Lower leg skin (tissue), 3 donors: Measurements from ENCODE around the gene TSPAN10.

ENCODE experiments used
- CTCF ChIP-seq, 3 donors: fragments of 450-650 bp; IDR thresholded peaks; one replicate each; pipeline ENCODE4 v1.5.1; 2016; ENCODE audit warnings: antibody characterized with exemption in 3 of 3, mild to moderate bottlenecking in 3 of 3, moderate library complexity in 2 of 3
- POLR2A ChIP-seq, 2 donors: fragments of 450-650 bp; IDR thresholded peaks; one replicate each; pipeline ENCODE4 v1.6.1; 2016 to 2017; ENCODE audit warnings: antibody characterized with exemption in 2 of 2, mild to moderate bottlenecking in 1 of 2, moderate library complexity in 1 of 2

- TF ChIP-seq POLR2A (IDR thresholded peaks at IDR 0.05) = no peak
- no peak for TF ChIP-seq CTCF (IDR thresholded peaks at IDR 0.05)
Measured at GRCh38 chr17:81655378-81656117, 18.6 kb downstream of the TSPAN10 start.
